ENCODE measurements around the gene LSP1.

Gene LSP1

GRCh38 chr11:1920909-1921573 is 68.2 kb downstream of the LSP1 start:
- Histone ChIP-seq H3K9me3 (ENCODE audit: severe bottlenecking) (no peaks in the 10 kb centered on the region), H3K36me3 (no peaks in the 10 kb centered on the region), H3K27ac (no peak overlapping the region), H3K27me3 (ENCODE audit: insufficient read depth, low read depth, severe bottlenecking) (peaks cover 78% of the 10 kb centered on the region), H3K4me3 (ENCODE audit: low read depth, low read length) (no peak overlapping the region)
- DNase-seq = no peak
- TF ChIP-seq CTCF (IDR thresholded peaks at IDR 0.05; ENCODE audit: low read depth, low read length) = no peak

- no peak for DNase-seq
- Histone ChIP-seq H3K4me3 (ENCODE audit: low read depth, low read length) (no peak overlapping the region), H3K9me3 (ENCODE audit: severe bottlenecking) (no peaks in the 10 kb centered on the region), H3K36me3 (no peaks in the 10 kb centered on the region), H3K27me3 (ENCODE audit: insufficient read depth, low read depth, severe bottlenecking) (peaks cover 80% of the 10 kb centered on the region), H3K27ac (no peak overlapping the region)
- TF ChIP-seq CTCF (IDR thresholded peaks at IDR 0.05; ENCODE audit: low read depth, low read length) = no peak
Observed at GRCh38 chr11:1921574-1922141, 68.8 kb downstream of the LSP1 start.

- TF ChIP-seq CTCF (IDR thresholded peaks at IDR 0.05; ENCODE audit: low read depth, low read length) = no peak
- H3K27me3 ChIP-seq (ENCODE audit: insufficient read depth, low read depth, severe bottlenecking) = peaks cover 80% of the 10 kb centered on the region
- no peak for DNase-seq
- no peak overlapping the region for H3K27ac ChIP-seq
- no peak overlapping the region for H3K4me3 ChIP-seq (ENCODE audit: low read depth, low read length)
- no peaks in the 10 kb centered on the region for H3K9me3 ChIP-seq (ENCODE audit: severe bottlenecking)
- no peaks in the 10 kb centered on the region for H3K36me3 ChIP-seq
Observed at GRCh38 chr11:1922481-1923081, 69.7 kb downstream of the LSP1 start.

- Histone ChIP-seq H3K27ac (no peak overlapping the region), H3K36me3 (no peaks in the 10 kb centered on the region), H3K4me3 (ENCODE audit: low read depth, low read length) (no peak overlapping the region), H3K9me3 (ENCODE audit: severe bottlenecking) (no peaks in the 10 kb centered on the region), H3K27me3 (ENCODE audit: insufficient read depth, low read depth, severe bottlenecking) (peaks cover 80% of the 10 kb centered on the region)
- DNase-seq = no peak
- no peak for TF ChIP-seq CTCF (IDR thresholded peaks at IDR 0.05; ENCODE audit: low read depth, low read length)
Observed at GRCh38 chr11:1923201-1923956, 70.5 kb downstream of the LSP1 start.

GRCh38 chr11:1924181-1924580 is 71.3 kb downstream of the LSP1 start:
- TF ChIP-seq CTCF (IDR thresholded peaks at IDR 0.05; ENCODE audit: low read depth, low read length) = no peak
- H3K36me3 ChIP-seq = no peaks in the 10 kb centered on the region
- no peaks in the 10 kb centered on the region for H3K9me3 ChIP-seq (ENCODE audit: severe bottlenecking)
- no peak overlapping the region for H3K4me3 ChIP-seq (ENCODE audit: low read depth, low read length)
- DNase-seq = no peak
- peaks cover 80% of the 10 kb centered on the region for H3K27me3 ChIP-seq (ENCODE audit: insufficient read depth, low read depth, severe bottlenecking)
- no peak overlapping the region for H3K27ac ChIP-seq
